HG02798 (cell line): ENCODE data around the gene TRMT5.

Source experiments
- ATAC-seq: cut with Tn5 transposase; IDR thresholded peaks from one replicate; pipeline ENCODE4 v1.9.1; 2021; ENCODE audit warnings: mild to moderate bottlenecking; ENCODE audit not compliant: unreplicated experiment, poor library complexity

TRMT5 gene, protein sequence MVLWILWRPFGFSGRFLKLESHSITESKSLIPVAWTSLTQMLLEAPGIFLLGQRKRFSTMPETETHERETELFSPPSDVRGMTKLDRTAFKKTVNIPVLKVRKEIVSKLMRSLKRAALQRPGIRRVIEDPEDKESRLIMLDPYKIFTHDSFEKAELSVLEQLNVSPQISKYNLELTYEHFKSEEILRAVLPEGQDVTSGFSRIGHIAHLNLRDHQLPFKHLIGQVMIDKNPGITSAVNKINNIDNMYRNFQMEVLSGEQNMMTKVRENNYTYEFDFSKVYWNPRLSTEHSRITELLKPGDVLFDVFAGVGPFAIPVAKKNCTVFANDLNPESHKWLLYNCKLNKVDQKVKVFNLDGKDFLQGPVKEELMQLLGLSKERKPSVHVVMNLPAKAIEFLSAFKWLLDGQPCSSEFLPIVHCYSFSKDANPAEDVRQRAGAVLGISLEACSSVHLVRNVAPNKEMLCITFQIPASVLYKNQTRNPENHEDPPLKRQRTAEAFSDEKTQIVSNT

DNA sequence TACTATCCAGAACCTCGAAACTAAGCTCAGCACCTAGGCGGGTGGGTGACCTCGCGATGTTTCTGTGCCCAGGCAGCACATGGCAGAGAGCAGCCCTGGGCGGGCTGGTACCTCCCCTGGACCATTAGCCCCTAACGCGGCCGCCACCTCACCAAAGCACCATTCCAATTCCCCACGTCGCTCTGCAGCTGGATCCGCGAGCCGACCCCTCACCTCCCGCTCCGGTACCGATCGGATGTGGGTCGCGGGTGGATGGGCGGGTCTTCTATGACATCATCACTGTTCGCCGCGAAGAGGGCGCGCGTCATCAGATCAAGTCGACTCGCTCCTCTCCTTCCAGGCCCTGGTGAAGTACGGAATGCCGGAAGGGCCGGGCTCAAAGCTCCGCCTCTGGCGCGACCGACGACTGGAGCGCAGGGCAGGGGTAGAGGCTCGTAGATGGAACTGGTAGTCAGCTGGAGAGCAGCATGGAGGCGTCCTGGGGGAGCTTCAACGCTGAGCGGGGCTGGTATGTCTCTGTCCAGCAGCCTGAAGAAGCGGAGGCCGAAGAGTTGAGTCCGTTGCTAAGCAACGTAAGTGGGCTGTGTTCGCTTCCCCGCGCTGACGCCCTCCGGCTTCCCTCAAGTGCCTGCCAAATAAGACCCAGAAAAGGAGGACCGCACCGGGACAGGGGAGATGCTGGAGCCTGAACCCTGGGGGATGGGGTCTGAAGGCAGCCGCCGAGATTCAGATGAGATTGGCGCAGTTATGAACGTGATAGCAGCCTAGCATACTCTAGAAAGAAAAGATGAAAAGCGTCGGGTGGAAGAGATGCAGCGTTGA is at the start of gene TRMT5, which contains the start of gene SLC38A6:
TRMT5 (minus strand) TSS at position 269 of the 822 bp plus-strand sequence; CDS start at position 163, 106 bp downstream.
SLC38A6 (plus strand) TSS at position 435 of the 822 bp plus-strand sequence; CDS start at position 468, 33 bp downstream.
- ATAC-seq = peak; percentile 91

DNA sequence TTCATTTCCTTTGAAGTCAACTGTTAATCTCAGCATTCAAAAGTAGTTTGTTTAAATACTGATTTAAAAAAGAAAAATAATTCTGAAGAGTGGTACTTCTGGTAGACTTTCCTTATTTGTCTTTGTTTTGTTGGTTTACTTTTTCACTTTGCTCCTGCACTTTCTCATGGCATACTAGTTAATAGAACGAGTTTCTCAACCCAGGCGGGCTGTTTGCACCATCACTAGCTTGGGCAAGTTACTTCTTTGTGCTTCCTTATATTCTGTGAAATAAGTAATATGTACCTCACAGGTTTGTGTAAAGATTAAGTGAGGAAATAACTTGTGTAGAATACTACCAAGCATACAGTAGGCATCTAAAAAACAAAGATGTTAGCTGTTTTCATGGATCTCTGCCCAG is 45.6 kb upstream of the TRMT5 start:
- no peak for ATAC-seq

DNA sequence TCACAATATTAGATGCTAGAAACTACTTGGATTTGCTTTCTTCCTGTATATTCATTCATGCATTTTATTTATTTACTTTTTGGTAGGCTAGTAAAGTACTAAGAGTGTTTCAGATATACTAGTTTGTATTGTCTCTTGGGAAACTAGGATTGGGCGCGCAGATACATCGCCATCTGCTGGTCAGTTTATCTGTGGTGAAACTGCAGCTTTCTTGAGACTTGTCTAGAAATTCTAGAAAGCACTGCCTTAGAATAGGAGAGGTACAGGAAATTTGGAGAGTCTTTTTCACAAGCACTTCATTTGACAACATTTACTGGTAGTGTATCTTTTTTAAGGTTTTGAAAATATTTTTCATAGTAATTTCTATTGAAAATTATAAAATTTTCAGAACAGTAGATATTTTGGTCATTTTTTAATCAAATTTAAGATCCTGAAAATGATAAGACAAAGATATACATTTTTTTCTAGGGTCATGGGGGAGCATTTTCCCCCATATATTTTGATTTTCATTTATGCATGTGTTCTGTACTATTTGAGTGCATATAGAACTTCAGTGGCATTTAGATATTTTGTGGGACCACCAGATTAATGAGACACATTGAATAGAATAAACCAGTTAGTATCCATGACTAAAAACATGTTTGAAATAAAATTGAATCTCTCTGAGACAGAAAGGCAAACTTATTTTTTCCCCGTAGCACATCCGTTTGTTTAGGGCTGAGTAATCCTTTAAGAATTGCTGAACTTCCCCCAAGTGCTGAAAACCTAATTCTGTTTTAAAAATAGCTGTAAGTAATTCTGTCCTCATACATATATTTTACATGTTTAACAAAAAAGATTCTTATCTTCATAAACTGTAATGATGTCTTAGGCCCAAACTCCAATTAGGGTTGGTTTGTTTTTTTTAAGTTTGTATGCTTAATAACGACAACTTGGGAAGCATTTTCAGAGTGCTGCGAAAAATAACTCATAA is 44.7 kb upstream of the TRMT5 start:
- ATAC-seq = peak; percentile 66

DNA sequence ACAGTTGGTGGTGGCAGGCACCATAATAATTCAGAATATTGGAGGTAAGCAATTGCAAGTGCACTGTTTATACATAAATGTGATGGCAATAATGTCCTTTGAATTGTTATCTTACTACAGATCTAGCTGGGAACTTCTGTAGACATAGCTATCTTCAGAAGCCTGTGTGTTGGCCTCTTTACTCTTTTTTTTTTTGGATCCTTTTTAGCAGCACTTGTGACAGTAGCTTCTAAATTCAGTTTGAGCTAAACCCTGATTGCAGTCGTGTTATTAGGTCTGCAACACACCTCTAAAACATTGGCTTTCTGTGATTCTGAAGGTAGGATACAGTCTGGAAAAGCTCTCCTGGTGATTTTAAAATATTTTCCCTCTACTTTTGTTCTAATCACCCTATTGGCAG is 38.7 kb upstream of the TRMT5 start:
- ATAC-seq = no peak

DNA sequence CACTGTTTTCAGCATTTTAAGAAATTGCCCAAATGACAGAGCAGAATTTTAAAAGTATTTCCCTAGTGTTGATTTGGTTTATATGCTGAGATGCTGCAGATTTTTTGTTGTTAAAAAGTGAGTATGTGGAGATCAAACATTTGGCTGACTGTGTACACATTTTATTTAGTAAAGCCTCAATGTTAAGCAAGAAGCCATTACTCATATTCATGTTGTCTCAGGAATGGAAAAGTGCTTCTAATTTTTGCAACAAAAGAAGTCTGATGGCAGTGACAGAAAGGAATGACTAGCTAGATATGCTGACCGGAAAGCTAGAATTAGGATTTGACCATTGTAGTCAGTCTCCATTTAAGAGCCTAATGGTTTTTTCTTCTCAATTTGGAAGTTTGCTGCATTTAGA is 22.7 kb upstream of the TRMT5 start:
- no peak for ATAC-seq

DNA sequence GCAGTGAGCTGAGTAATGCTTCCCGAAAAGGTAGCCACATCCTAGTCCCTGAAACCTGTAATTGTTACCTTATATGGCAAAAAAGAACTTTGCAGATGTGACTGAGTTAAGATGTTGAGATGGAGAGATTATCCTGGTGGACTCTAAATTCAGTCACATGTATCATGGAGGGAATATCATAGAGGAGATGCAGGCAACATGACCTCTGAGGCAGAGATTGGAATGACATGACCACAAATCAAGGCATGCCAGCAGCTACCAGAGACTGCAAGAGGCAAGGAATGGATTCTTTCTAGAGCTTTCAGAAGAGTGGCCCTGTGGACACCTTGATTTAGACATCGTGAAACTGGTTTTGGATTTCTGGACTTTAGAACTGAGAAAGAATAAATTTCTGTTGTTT is 18.7 kb upstream of the TRMT5 start:
- ATAC-seq = no peak

DNA sequence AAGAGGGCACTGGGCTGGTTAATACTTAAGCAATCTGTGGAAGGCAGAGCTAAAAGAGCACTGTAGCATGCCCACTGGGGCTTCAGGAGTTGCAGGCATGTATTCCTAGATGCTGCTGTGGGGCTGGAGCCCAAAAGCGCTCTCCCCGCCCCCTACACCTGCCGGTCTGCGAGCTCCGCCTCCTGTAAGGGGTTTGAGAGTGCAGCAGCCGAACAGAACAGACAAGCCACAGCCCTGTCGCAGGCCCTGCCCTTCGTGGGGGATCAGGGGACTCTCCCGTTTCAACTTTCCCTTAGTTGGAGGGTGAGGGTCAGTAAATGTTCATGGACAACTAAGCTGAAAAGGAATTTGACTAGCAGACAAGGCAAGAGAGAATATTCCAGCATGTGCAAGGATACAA is 17.7 kb upstream of the TRMT5 start:
- no peak for ATAC-seq

DNA sequence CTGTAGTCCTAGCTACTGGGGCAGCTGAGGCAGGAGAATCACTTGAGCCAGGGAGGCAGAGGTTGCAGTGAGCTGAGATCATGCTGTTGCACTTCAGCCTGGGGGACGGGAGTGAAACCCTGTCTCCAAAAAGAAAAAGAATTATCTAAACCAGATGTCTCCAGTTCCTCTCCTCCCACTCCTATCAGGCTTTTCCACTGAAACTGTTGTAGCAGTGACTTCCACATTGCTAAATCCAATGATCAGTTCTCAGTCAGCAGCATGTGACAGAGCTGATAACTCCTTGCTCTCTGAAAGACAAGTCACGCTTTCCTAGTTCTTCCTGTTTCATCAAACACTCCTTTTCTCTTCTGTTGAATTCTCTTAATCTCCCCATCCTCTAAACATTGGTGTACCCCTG is 8.7 kb upstream of the TRMT5 start:
- no peak for ATAC-seq

DNA sequence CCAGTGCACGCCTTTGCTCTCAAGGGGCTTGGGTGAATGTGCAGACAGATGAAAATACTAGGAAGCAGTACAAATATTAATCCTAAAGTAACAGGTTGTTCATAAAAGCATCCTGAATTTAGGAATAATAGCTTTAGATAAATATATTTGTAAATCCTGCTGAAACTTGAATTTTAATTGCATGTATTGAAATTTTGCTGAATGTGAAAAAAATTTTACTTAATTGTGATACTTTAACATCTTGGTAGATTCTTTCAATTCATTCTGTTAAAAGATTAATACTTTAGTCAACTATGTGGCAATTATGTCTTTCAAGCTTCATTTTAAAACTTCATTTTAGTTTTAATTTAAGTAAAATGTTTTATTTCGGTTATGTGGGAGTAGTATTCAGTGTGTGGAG is 5.6 kb upstream of the TRMT5 start:
- no peak for ATAC-seq

DNA sequence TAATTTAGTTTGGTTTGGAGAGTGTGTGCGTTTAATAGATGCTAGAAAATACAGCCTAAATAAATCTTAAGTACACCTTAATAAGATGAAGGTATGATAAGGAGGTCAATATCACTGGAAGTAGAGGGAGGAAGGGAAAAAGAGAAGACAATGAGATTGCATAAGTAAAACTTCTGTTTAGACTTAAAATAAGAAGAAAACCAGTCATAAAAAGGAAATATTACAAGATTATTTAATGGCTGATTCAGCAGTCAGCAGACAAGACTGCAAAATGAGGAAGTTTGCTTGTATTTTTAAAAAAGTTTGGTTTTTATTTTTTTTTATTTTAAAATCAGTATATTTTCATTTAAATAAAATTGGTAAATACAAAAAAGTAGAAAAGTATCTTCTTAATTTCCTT is 3.3 kb upstream of the TRMT5 start:
- ATAC-seq = no peak

DNA sequence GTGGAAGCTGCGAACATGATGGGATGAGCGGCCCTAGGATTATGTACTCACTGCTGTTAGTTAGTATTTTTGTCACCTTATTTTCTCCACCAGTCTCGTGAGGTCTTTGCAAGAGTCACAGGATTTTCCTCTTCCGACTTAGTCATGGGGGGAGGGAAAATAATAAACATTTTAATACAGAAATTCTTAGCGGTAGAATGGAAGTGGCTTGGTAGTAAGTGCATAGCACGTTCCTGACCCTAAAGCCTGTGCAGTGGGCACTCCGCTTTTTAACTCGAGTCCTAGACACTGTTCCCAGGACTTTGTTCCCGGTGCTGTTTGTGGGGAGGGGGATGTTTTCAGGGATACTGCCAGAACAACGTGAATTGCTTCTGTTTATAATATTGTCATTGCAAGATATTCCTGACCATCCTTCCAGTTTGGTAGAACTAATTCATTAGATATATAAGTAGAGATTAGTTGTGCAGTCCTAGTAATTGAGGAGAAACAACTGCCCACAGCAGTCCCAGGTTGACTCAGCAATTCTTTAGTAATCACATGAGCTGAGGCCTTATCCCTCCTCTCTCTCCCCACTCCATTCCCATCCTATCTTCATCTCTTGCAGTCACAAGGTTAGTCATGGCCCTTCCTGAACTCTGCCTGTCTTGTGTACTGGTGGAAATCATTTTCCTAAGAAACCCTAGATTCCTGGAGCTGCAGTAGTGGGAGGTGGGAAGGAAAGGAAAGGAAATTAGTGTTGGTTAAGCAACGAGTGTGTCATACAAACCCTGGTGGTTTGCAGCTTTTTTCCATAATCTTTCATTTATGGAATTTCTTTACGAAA is 965 bp upstream of the TRMT5 start:
- ATAC-seq = no peak

DNA sequence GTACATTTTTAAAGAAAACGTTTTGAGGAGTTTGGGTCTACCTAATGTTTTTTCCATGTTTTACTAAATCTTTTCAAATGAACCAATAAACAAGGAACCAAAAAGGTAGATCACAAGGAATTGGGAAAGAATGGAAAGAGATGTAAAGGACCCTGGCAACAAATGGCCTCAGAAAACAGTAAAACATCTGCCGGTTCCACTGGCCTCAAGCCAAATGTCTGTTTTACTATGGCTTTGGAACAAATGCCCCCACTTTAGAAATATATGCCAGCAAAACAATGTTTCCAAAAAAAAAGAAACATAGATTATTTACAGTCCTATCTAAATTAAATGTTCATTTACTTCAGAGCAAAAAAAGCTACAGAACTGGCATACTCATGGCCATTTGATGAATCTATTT is 3.0 kb downstream of the TRMT5 start:
- no peak for ATAC-seq

DNA sequence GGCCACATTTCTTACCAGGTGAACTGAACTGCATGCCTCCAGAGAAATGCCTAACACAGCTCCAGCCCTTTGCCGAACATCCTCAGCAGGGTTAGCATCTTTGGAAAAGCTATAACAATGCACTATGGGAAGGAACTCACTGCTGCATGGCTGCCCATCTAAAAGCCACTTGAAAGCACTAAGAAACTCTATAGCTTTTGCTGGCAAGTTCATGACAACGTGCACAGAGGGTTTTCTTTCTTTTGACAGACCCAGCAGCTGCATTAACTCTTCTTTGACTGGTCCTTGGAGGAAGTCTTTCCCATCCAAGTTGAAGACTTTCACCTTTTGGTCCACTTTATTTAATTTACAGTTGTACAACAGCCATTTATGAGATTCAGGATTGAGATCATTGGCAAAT is 5.3 kb downstream of the TRMT5 start:
- ATAC-seq = no peak

DNA sequence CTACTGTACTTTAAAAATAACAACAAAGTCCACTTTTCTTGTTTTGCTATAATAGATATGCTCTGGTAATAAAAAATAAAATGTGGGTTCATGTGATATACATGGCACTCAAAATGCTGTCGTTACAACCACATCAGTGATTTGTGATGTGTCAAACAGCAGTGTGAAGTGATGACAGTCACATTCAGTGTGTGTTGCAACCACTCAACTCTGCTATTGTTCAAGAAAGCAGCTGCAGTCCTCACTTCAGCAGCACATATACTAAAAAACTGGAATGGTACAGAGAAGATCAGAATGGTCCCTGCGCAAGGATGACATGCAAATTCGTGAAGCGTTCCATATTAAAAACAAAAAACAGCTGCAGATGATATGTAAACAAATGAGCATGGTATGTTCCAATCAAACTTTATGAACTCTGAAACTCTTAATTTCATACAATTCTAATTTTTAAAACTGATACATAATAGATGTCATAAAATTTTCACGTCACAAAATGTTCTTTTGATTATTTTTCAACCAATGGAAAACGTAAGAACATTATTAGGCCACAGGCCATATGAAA is 6.7 kb downstream of the TRMT5 start:
- no peak for ATAC-seq

DNA sequence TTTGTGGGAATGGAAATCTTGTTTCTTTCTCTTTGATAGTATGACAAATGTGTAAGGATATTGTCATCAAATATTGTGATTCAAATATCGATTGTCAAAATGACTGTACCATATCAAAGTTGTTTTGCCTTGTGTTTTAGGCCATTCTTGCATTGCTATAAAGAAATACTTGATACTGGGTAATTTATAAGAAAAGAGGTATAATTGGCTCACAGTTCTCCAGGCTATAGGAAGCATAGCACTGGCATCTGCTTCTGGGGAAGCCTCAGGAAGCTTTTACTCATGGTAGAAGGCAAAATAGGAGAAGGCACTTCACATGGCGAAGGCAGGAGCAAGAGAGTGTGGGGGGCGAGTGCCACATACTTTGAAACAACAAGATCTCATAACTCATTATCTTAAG is 7.8 kb downstream of the TRMT5 start:
- ATAC-seq = no peak

DNA sequence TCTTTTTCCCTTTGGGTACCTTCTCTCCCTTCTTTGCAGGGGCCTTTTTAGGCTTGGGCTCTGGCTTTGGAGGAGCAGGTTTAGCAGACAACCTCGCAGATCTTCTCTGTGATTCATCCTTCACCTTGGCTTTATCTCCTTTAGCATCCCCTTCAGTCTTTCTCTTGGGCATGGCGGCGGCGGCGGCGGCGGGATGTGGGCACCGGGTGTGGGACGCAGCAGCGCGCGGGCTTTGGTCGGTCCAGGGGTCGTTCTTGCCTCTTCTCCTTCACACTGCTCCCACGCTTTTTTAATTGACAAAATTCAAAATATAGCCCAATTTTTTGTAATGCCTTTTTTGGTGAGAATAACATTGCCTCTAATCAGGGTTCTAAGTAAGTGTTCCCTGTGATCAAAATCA is 8.6 kb downstream of the TRMT5 start:
- ATAC-seq = no peak

DNA sequence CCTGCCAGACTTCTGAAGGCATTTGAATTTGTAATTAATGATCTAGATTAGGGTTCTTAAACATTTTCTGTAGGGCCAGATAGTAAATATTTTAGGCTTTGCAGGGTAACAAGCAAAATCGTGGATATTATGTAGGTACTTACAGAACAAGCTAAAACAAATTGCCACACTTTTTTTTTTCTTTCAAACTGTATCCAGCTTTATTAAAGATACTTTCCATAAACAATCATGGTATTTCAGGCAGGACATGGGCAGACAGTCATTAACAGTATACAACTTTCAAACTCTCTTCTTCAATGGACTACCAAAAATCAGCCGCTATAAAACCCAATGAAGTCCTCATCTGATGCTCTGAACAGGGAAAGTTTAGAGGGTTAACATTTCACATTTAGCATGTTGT is 9.6 kb downstream of the TRMT5 start:
- no peak for ATAC-seq

DNA sequence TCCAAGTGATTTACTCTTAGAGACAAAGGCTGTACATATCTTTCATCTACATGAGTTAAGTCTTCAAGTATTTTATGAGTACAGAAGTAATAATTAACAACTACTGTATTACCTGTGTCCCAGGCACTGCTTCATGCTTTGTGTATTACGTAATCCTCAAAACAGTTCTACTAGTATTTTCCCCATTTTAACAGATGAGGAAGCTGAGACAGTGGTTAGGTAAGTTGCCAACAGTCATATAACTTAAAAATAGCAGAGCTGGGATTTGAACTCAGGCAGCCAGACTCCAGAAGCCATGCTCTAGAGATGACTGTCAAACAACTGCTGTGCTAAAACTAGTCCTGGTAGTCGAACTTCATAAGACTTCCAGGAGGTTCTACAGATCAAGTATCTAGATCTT is 10.7 kb downstream of the TRMT5 start:
- no peak for ATAC-seq

DNA sequence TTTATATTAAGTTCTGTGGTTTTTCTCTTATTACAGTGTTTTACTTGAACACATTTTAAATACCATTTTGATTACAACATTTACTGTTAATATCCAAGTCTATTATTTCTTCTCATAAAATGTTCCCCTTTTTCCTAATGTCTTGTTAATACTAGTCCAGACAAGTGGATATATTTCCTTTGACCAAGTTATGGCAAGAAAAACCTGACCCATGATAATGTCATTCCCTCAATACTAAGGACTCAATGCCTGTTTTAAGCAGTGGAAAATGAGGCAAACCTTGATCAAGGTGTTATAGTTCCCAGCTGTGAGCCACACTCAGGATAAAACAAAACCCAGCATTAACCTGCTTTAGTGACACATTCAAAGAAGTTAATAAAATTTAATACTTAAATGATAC is 12.2 kb downstream of the TRMT5 start:
- no peak for ATAC-seq
